Ascending aorta (tissue), 2 donors: ENCODE results near the gene EPN3. TPM values are rescaled to one million over a fixed set of nuclear protein-coding genes. Genes with fewer than 3 reads are reported as not detected.

Source experiments
- DNase-seq, 2 donors: peaks; one replicate each; pipeline ENCODE4 v3.0.0-alpha.2; 2019; ENCODE audit warnings: low spot score in 2 of 2
- H3K27ac ChIP-seq, 2 donors: fragments of 200-600 bp; sonication (generic); one replicate each; pipeline ENCODE4 v1.5.1; 2016 to 2017; ENCODE audit warnings: mild to moderate bottlenecking in 1 of 2
- H3K27me3 ChIP-seq: fragments of 200-600 bp; sonication (generic); one replicate; pipeline ENCODE4 v1.5.1; 2017
- H3K36me3 ChIP-seq, 2 donors: fragments of 200-600 bp; sonication (generic); one replicate each; pipeline ENCODE4 v1.5.1; 2016
- H3K4me1 ChIP-seq, 2 donors: fragments of 200-600 bp; sonication (generic); one replicate each; pipeline ENCODE4 v1.5.1; 2016 to 2017; ENCODE audit warnings: mild to moderate bottlenecking in 1 of 2
- H3K4me3 ChIP-seq, 2 donors: fragments of 200-600 bp; sonication (generic); one replicate each; pipeline ENCODE4 v1.5.1; 2016 to 2017; ENCODE audit warnings: mild to moderate bottlenecking in 1 of 2
- H3K9me3 ChIP-seq, 2 donors: fragments of 200-600 bp; sonication (generic); one replicate each; pipeline ENCODE4 v1.5.1; 2016
- CTCF ChIP-seq, 3 experiments: fragments of 200-600 bp in 2 of 3; fragments of 450-650 bp in 1 of 3; sonication (generic) in 2 of 3; IDR thresholded peaks; one replicate each; pipeline ENCODE4 v1.5.1; 2016 to 2019; ENCODE audit warnings: antibody characterized with exemption in 3 of 3, mild to moderate bottlenecking in 1 of 3, moderate library complexity in 1 of 3
- intact Hi-C: fragments of 100-400 bp; cut with DNase I; formaldehyde crosslinking; loops from one replicate; pipeline ENCODE4 v1.15.1; 2023
- total RNA-seq: library from RNA; depleted of rRNA; stranded (reverse); fragments of >200 nt; gene quantifications from one replicate; pipeline ENCODE4 v1.1.0, GENCODE V29; 2016

The EPN3 gene
- total RNA-seq, 1 donor from 2014 or later: 0.85 TPM

DNA sequence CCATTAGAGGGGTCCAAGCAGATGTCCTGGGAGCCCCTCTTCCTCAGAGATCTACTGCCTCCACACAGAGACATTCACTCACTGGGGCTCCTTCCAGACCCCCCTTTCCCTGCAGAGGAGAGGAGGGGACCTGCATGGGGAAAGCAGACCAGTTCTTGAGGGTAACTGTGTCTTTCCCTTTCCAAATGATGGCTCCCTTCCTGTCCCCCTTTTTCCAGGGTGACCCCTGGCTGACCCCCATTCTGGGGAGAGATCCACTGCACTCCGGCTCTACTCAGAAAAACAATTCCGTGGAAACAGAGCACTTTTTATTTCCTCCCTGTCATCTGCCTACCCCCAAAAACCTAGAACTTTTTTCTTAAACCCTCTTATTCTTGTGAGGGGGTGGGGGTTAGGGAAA lies 34.4 kb downstream of the EPN3 start:
- no peak for DNase-seq
- intact Hi-C loops: no loop called here
- Histone ChIP-seq H3K27me3 (no peaks in the 10 kb centered on the region), H3K4me3 (no peak overlapping the region), H3K4me1 (peaks cover 7 to 17% of the 10 kb centered on the region in 2 donors), H3K36me3 (no peaks in the 10 kb centered on the region), H3K27ac (no peak overlapping the region), H3K9me3 (no peaks in the 10 kb centered on the region)
- no peak for TF ChIP-seq CTCF (IDR thresholded peaks at IDR 0.05)

GRCh38 chr17:50568659-50569058 lies 36.1 kb downstream of the EPN3 start:
- no peaks in the 10 kb centered on the region for H3K27me3 ChIP-seq
- H3K9me3 ChIP-seq: no peaks in the 10 kb centered on the region

DNA sequence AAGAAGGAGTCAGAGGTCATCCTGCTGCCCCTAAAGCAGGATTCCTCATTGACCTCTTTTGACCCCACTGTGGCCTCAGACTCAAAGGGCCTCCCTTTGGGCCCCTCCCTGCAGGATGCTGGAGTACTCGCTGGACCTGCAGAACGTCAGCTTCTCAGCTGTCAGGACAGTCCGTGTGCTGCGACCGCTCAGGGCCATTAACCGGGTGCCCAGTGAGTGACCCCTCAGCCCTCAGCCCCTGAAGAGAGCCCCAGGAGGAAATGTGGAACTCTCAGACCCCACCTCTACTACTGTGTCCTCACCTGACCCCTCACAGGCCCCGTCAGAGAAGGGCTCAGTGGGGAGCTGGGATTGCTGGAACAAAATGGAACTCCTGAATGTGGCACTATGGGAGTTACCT lies 37.1 kb downstream of the EPN3 start:
- Histone ChIP-seq H3K27me3 (no peaks in the 10 kb centered on the region), H3K9me3 (no peaks in the 10 kb centered on the region), H3K4me1 (peaks cover 6 to 10% of the 10 kb centered on the region in 2 donors), H3K36me3 (no peaks in the 10 kb centered on the region), H3K27ac (no peak overlapping the region), H3K4me3 (no peak overlapping the region)
- no peak for DNase-seq
- no peak for TF ChIP-seq CTCF (IDR thresholded peaks at IDR 0.05)
- intact Hi-C loops: no loop called here

More at GRCh38 chr17:50568659-50569058, 36.1 kb downstream of the EPN3 start:
- H3K36me3 ChIP-seq: no peaks in the 10 kb centered on the region
- no peak overlapping the region for H3K4me3 ChIP-seq
- no peak overlapping the region for H3K27ac ChIP-seq
- intact Hi-C loops: no loop called here
- no peak for TF ChIP-seq CTCF (IDR thresholded peaks at IDR 0.05)
- peaks cover 7 to 15% of the 10 kb centered on the region in 2 donors for H3K4me1 ChIP-seq
- DNase-seq: no peak

- Histone ChIP-seq H3K4me1 (peaks cover 4 to 5% of the 10 kb centered on the region in 2 donors), H3K27me3 (no peaks in the 10 kb centered on the region), H3K9me3 (no peaks in the 10 kb centered on the region), H3K36me3 (no peaks in the 10 kb centered on the region), H3K27ac (no peak overlapping the region), H3K4me3 (no peak overlapping the region)
- DNase-seq: no peak
- TF ChIP-seq CTCF (IDR thresholded peaks at IDR 0.05): no peak
- intact Hi-C loops: no loop called here
Measured at GRCh38 chr17:50570032-50570431, 37.5 kb downstream of the EPN3 start.

DNA sequence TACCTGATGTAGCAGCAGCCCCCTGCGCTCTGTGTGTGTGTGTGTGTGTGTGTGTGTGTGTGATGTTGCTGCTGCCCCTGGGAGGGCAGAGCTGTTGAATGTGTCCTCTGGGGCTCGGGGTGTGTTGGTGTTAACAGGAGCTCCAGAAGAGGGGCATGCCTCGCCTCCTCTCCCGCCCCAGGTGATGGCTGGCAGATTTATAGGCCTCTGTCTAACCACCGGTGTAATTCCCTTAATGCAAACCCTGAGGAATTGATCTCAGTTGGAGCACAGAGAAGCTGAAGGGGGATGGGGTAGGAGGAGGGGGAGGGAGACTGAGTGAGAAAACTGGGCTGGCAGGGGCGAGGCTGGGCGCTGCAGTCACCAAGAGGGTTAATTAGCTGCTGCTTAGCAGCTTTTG lies 38.0 kb downstream of the EPN3 start:
- peaks cover 0 to under 1% of the 10 kb centered on the region in 2 donors for H3K4me1 ChIP-seq
- TF ChIP-seq CTCF (IDR thresholded peaks at IDR 0.05): no peak
- no peaks in the 10 kb centered on the region for H3K27me3 ChIP-seq
- DNase-seq: no peak
- H3K4me3 ChIP-seq: no peak overlapping the region
- no peaks in the 10 kb centered on the region for H3K9me3 ChIP-seq
- no peak overlapping the region for H3K27ac ChIP-seq
- intact Hi-C loops: no loop called here
- H3K36me3 ChIP-seq: no peaks in the 10 kb centered on the region

- intact Hi-C loops: no loop called here
- no peaks in the 10 kb centered on the region for H3K4me1 ChIP-seq
- TF ChIP-seq CTCF (IDR thresholded peaks at IDR 0.05): no peak
- H3K27me3 ChIP-seq: no peaks in the 10 kb centered on the region
- no peak overlapping the region for H3K4me3 ChIP-seq
- no peak overlapping the region for H3K27ac ChIP-seq
- no peak for DNase-seq
- no peaks in the 10 kb centered on the region for H3K9me3 ChIP-seq
- H3K36me3 ChIP-seq: no peaks in the 10 kb centered on the region
Measured at GRCh38 chr17:50571681-50572080, 39.1 kb downstream of the EPN3 start.
